Measurements from ENCODE around the gene ATL3.
"Not testable (repeated sequence)": the region's sequence is repeated elsewhere in the genome, so short reads cannot be mapped to it uniquely, and the experiment has no call there.

Gene ATL3

GRCh38 chr11:63682066-63683021, 11.2 kb upstream of the ATL3 start:
- DNase-seq (ENCODE audit: low read depth in 2 of 2): no peak

GRCh38 chr11:63681321-63682065, 10.3 kb upstream of the ATL3 start, which contains the start of gene RTN3:
RTN3 (plus strand) TSS chr11:63681500; CDS start chr11:63681637, 137 bp downstream.
- peak; percentile 97 to 99 for DNase-seq (ENCODE audit: low read depth in 2 of 2)

- DNase-seq (ENCODE audit: low read depth in 2 of 2): no peak
These were observed 9.7 kb upstream of the ATL3 start for GRCh38 chr11:63680834-63681320.

GRCh38 chr11:63673579-63673978, 2.4 kb upstream of the ATL3 start:
- DNase-seq (ENCODE audit: low read depth in 2 of 2): no peak

GRCh38 chr11:63672936-63673539, 1.9 kb upstream of the ATL3 start:
- no peak for DNase-seq (ENCODE audit: low read depth in 2 of 2)

DNA sequence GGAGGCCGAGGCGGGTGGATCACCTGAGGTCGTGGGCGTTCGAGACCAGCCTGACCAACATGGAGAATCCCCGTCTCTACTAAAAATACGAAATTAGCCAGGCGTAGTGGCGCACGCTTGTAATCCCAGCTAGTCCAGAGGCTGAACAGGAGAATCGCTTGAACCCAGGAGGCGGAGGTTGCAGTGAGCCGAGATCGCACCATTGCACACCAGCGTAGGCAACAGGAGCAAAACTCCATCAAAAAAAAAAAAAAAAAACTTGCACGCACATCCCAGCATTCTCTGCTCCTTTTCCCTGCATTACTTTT, 934 bp upstream of the ATL3 start:
- no peak for DNase-seq (ENCODE audit: low read depth in 2 of 2)

DNA sequence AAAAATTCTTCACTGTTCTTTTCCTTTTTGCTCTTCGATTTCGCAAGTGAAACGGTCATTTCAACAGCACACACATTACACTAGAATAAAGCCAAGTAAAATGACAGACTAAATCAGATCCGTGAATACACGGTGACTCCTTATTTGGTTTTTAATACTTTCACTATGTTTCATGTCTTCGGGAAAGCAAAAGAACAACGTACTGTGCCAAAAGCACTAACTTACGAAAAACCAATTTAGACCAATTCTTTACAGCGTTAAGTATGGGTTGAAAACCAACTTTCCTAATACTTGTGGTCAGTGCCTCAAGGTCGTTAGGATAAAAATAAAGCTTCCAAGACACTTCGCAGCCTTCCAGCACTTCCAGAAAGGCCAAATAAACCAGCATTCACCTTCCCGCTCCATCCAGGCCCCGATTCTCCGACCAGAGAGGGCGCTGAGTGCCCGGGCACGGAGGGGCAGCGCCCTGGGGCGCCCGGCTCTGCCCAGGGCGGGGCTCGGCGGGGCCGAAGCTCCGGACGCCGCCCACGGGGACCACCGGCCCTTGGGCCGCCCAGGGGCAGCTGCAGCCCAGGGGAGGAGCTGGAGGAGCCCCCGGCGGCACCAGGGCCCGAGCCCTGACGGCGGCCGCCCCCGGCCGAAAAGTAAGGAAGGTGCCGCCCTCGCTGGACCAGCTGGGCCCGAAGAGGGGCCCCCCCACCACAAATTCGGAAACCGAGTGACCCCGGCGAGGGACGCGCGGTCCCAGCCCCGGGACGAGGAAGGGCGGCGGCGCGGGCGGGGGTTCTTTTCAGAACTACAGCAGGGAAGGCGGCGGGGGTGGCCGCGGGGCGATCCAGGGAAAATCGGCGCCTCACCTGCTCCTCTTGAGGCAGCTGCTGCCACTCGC, 499 bp downstream of the ATL3 start:
- DNase-seq (ENCODE audit: low read depth in 2 of 2): peak in 1 of 2 donors; percentile 8

GRCh38 chr11:63670096-63670432, 1.1 kb downstream of the ATL3 start:
- DNase-seq (ENCODE audit: low read depth in 2 of 2): no peak

GRCh38 chr11:63667995-63668795, 3.0 kb downstream of the ATL3 start:
- no peak for DNase-seq (ENCODE audit: low read depth in 2 of 2)

DNA sequence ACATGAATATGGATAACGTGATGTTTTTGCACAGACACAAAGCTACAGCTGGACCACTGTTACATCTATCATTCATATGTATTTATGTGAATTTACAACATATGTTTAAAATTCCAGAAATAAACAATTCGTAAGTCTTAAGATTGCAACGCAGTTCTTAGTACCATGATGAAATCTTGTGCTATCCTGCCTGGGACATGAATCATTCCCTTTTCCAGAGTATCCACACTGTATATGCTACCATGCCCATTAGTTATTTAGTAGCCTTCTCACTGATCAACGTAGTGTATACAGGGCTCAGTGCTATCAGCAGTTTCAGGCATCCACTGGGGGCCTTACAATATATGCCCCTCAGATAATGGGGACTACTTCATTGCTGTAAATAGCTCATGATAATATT, 4.3 kb downstream of the ATL3 start:
- no peak for DNase-seq (ENCODE audit: low read depth in 2 of 2)

- no peak for DNase-seq (ENCODE audit: low read depth in 2 of 2)
These were observed 7.4 kb downstream of the ATL3 start for GRCh38 chr11:63663809-63664208.

GRCh38 chr11:63660972-63661371, 10.2 kb downstream of the ATL3 start:
- DNase-seq (ENCODE audit: low read depth in 2 of 2): no peak

DNA sequence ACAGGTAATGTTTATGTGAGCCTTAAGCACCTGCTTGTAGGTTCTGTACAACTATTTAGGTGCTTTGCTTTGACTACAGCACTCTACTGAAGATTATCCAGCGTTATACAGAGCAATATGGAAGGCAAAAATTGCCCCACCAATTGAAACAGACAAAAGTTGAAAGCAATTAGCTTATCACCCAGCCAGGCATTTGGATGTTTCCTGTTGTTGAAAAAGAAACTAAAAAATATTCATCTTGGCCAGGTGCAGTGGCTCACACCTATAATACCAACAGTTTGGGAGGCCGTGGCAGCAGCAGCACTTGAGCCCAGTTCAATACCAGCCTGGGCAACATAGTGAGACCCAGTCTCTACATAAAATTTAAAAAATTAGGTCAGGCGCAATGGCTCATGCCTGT, 18.5 kb downstream of the ATL3 start:
- no peak for DNase-seq (ENCODE audit: low read depth in 2 of 2)

DNA sequence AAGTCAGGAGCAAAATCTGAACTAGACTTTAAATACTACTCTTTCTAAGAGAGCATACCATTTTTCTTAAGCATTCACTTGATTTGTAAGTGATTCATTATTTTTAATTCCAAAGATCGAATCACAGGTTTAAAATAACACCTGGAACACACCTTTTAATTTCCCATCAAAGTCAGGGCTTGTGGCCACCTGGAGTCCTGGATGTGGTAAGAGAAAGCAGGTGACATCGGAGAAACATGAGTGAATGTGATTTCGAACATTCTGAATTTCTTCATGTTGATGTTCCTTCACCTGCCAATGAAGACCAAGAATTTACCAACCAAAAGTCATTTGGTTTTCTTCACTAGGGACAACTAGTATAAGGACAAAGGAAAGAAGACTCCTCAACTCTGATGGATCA, 28.0 kb downstream of the ATL3 start:
- DNase-seq (ENCODE audit: low read depth in 2 of 2): no peak

- DNase-seq (ENCODE audit: low read depth in 2 of 2): no peak
These were observed 29.4 kb downstream of the ATL3 start for GRCh38 chr11:63641727-63642126.

GRCh38 chr11:63639199-63639832, 31.9 kb downstream of the ATL3 start:
- no peak for DNase-seq (ENCODE audit: low read depth in 2 of 2)

GRCh38 chr11:63638436-63638835, 32.7 kb downstream of the ATL3 start:
- not testable (repeated sequence) for DNase-seq (ENCODE audit: low read depth in 2 of 2)

GRCh38 chr11:63635762-63636465, 35.3 kb downstream of the ATL3 start:
- peak; percentile 51 to 52 for DNase-seq (ENCODE audit: low read depth in 2 of 2)

DNA sequence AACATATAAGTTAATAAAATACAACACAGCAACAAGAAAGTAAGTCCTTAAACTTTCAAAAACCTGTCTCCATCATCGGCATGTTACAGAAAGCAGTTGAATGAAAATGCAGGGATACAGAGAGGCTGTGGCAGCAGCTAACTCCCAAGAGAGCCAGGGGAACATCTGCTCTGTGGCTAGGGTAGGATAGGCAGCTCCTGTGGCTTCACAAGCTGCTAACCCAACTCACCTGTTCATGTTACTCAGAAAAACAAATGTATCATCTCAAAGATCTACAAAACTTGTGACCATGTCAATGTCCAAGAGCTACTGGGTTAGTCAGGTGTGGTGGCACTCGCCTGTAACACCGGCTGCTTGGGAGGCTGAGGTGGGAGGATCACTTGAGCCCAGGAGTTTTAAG, 41.8 kb downstream of the ATL3 start:
- no peak for DNase-seq (ENCODE audit: low read depth in 2 of 2)
